AG04449 (cell line): ENCODE data around the gene PLPPR2.

Experiments used
- CTCF ChIA-PET: fragments of 350-600 bp; formaldehyde crosslinking; extraction: SDS; loops from one replicate; lab custom pipeline; 2021; ENCODE audit warnings: antibody characterized with exemption; lab: Yijun Ruan, JAX
- POLR2A ChIA-PET: fragments of 400-600, 350-600 bp; formaldehyde crosslinking; extraction: SDS; loops from one replicate; lab custom pipeline; 2020; ENCODE audit warnings: antibody characterized with exemption, inconsistent platforms; lab: Yijun Ruan, JAX
- DNase-seq: peaks from one replicate; pipeline ENCODE4 v3.0.0-alpha.2; 2010; ENCODE audit warnings: low read depth, low spot score
- H3K4me3 ChIP-seq: 2 replicates; pipeline ENCODE4 v1.5.1; 2011; ENCODE audit warnings: low read depth, mild to moderate bottlenecking, control low read depth, low read length
- CTCF ChIP-seq: IDR thresholded peaks from one replicate; pipeline ENCODE4 v1.5.1; 2011; ENCODE audit warnings: mild to moderate bottlenecking, moderate library complexity, low read length, control low read depth, inconsistent platforms; ENCODE audit not compliant: insufficient read depth; ENCODE audit errors: missing control alignments

PLPPR2 gene

GRCh38 chr19:11323601-11324078 lies 31.6 kb upstream of the PLPPR2 start:
- CTCF ChIA-PET, result interaction anchor here (1.2 to 2.2 kb wide), 5 partner anchors 17 to 159 kb away, joined by 3 to 9 read pairs (median 3); partner anchors contain the start of gene TSPAN16
- TF ChIP-seq CTCF, result no peak
- H3K4me3 ChIP-seq, result no peak overlapping the region; the same call in 1 of the 2 replicates
- POLR2A ChIA-PET, result interaction anchor here (0.6 kb wide), 1 partner anchor 232 kb away, joined by 3 read pairs; no protein-coding TSS in a partner anchor
- DNase-seq, result no peak

- peak overlapping the region; percentile 37 for H3K4me3 ChIP-seq
- ChIA-PET CTCF (interaction anchor here (0.9 to 2.2 kb wide), 6 partner anchors 18 to 158 kb away, joined by 3 to 9 read pairs (median 4); no protein-coding TSS in a partner anchor), POLR2A (interaction anchor here (0.6 kb wide), 2 partner anchors 233 to 1214 kb away, joined by 3 read pairs; no protein-coding TSS in a partner anchor)
- peak; percentile 87 for DNase-seq
- no peak for TF ChIP-seq CTCF
Observed at GRCh38 chr19:11324079-11324661, 31.1 kb upstream of the PLPPR2 start.

DNA sequence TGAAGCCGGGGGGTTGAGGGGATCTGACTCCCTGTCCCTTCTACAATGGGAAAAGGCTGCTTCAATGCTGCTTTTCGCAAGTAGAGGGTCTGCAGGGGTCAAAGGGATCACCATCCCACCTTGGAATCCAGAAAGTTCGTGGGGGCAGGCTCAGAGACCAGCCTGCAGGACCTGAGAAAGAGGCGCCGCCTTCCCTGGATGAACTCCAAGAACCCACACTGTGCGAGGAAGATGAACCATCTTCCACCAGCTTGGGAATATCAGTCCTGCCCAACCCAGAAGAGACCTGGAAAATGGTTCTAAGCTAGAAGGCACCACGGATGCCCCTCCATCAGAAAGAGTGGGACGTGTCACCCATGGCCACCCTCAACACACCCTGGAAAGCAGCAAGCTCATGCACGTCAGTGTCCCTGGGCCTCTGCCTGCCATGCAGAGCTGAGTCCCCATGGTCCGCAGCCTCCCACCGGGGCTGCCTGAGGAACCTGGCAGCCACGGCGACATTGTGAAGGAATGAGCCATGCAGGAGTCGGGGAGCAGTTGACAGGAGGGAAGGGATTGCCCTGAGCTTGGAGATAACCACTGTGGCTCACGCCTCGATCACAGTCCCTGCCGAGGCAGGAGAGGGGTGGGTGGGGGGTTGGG lies 30.4 kb upstream of the PLPPR2 start:
- no peak overlapping the region for H3K4me3 ChIP-seq
- ChIA-PET CTCF (interaction anchor here (0.9 to 1.5 kb wide), 5 partner anchors 19 to 158 kb away, joined by 3 to 5 read pairs (median 4); no protein-coding TSS in a partner anchor), POLR2A (interaction anchor here (0.6 kb wide), 1 partner anchor 1214 kb away, joined by 3 read pairs; no protein-coding TSS in a partner anchor)
- DNase-seq, result no peak
- no peak for TF ChIP-seq CTCF

- CTCF ChIA-PET, result interaction anchor here (1.0 kb wide), 1 partner anchor 55 kb away, joined by 5 read pairs; no protein-coding TSS in a partner anchor
- no peak overlapping the region for H3K4me3 ChIP-seq
- no peak for TF ChIP-seq CTCF
- POLR2A ChIA-PET, result no interaction called here
- no peak for DNase-seq
Observed at GRCh38 chr19:11325544-11325943, 29.7 kb upstream of the PLPPR2 start.

DNA sequence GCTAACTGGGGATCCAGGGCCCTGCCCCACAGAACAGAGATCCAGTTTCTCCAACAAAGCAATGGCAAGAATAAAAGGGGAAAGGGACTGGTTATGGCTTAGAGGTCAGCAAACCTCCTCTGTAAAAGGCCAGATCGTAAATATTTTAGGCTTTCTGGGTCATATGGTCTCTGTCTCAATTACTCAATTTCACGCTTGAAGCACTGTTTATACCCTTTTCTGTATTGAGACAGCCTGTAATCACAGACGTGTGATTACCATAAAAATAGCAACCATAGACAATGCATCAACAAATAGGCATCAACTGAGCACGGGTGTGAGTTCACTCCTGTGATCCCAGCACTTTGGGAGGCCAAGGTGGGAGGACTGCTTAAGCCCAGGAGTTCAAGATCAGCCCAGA lies 25.1 kb upstream of the PLPPR2 start:
- DNase-seq, result no peak
- ChIA-PET CTCF (no interaction called here), POLR2A (no interaction called here)
- no peak overlapping the region for H3K4me3 ChIP-seq
- TF ChIP-seq CTCF, result no peak

- no peak overlapping the region for H3K4me3 ChIP-seq
- DNase-seq, result no peak
- CTCF ChIA-PET, result interaction anchor here (1.0 to 1.1 kb wide), 2 partner anchors 43 to 49 kb away, joined by 3 to 4 read pairs; no protein-coding TSS in a partner anchor
- POLR2A ChIA-PET, result no interaction called here
- TF ChIP-seq CTCF, result no peak
Observed at GRCh38 chr19:11331502-11331901, 23.7 kb upstream of the PLPPR2 start.
